Activated naive CD4-positive, alpha-beta T cell treated with anti-CD3 and anti-CD28 coated beads, Interleukin-2, amount 50 U/mL, for 24 hours (primary cell): ENCODE results near the gene TSPYL1.

ENCODE experiments used
- H3K27ac Mint-ChIP-seq: one replicate; pipeline ENCODE4 v1.8.0; 2021; ENCODE audit warnings: mild to moderate bottlenecking, mixed read lengths
- H3K27me3 Mint-ChIP-seq: one replicate; pipeline ENCODE4 v1.8.0; 2021; ENCODE audit warnings: mixed read lengths
- H3K36me3 Mint-ChIP-seq: one replicate; pipeline ENCODE4 v1.8.0; 2021; ENCODE audit warnings: mixed read lengths
- H3K4me1 Mint-ChIP-seq: one replicate; pipeline ENCODE4 v1.8.0; 2021; ENCODE audit warnings: mixed read lengths
- H3K4me3 Mint-ChIP-seq: one replicate; pipeline ENCODE4 v1.8.0; 2021; ENCODE audit warnings: mild to moderate bottlenecking, mixed read lengths
- H3K9me3 Mint-ChIP-seq: one replicate; pipeline ENCODE4 v1.8.0; 2021; ENCODE audit warnings: mixed read lengths

TSPYL1 gene

GRCh38 chr6:116280933-116281316 is 1.2 kb upstream of the TSPYL1 start:
- peaks cover 50% of the 10 kb centered on the region for H3K4me1 Mint-ChIP-seq
- H3K27me3 Mint-ChIP-seq: no peaks in the 10 kb centered on the region
- H3K4me3 Mint-ChIP-seq: peak overlapping the region; percentile 100
- peak overlapping the region; percentile 99 for H3K27ac Mint-ChIP-seq
- peaks cover 23% of the 10 kb centered on the region for H3K36me3 Mint-ChIP-seq
- H3K9me3 Mint-ChIP-seq: no peaks in the 10 kb centered on the region

- Mint-ChIP-seq H3K27me3 (no peaks in the 10 kb centered on the region), H3K4me1 (peaks cover 56% of the 10 kb centered on the region), H3K4me3 (peak overlapping the region; percentile 100), H3K9me3 (no peaks in the 10 kb centered on the region), H3K27ac (peak overlapping the region; percentile 99), H3K36me3 (peaks cover 25% of the 10 kb centered on the region)
These were observed 617 bp upstream of the TSPYL1 start for GRCh38 chr6:116280161-116280932.

DNA sequence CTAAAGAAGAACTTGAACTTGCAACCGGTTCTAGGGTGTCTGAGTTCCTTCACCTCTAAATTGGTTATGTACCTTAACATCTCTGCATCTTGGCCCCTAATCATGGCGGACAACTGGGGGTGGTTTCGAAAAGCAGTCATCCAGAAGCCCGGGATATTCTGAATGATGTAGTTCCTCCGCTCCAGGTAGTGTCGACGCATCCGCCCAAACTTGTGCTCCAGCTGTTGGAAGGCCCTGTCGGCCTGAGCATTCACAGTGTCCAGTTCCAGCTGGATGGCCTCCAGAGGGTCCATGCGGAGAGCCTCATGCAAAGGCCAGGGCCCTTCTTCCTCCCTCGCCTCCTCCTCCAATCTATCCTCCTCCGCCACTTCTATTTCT is 887 bp downstream of the TSPYL1 start:
- Mint-ChIP-seq H3K9me3 (no peaks in the 10 kb centered on the region), H3K4me3 (peak overlapping the region; percentile 100), H3K36me3 (peaks cover 30% of the 10 kb centered on the region), H3K27ac (peak overlapping the region; percentile 99), H3K4me1 (peaks cover 68% of the 10 kb centered on the region), H3K27me3 (no peaks in the 10 kb centered on the region)

- Mint-ChIP-seq H3K36me3 (peaks cover 30% of the 10 kb centered on the region), H3K4me3 (peak overlapping the region; percentile 100), H3K27ac (peak overlapping the region; percentile 99), H3K9me3 (no peaks in the 10 kb centered on the region), H3K4me1 (peaks cover 70% of the 10 kb centered on the region), H3K27me3 (no peaks in the 10 kb centered on the region)
These were observed 1.3 kb downstream of the TSPYL1 start for GRCh38 chr6:116278481-116278829.

GRCh38 chr6:116277124-116277523 is 2.6 kb downstream of the TSPYL1 start:
- Mint-ChIP-seq H3K27me3 (no peaks in the 10 kb centered on the region), H3K36me3 (peaks cover 30% of the 10 kb centered on the region)

DNA sequence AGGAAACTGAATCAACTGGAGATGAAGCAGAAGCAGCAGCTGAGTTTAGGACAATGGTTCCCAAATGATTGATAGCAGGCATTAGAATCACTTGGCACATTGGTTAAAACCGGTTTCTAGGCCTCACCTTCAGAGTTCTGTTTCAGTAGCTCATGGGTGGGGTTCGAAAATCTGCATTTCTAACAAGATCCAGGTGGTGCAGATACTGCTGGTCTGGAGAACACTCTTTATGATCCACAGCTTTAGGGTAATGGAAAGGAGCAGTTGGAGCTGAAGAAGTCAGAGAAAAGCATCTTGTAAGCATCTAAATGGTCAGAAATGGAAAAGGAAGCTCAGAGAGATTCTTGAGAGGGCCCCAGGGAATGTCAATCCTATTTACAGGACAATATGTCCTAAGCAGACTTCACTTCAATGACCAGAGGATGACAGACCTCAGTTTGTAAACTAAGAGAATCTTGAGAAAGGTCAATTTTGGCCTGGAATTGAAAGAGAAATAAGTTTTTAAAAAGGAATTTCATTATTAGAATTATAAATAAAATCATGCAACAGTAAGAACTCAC is 8.5 kb downstream of the TSPYL1 start:
- no peaks in the 10 kb centered on the region for H3K9me3 Mint-ChIP-seq
- no peak overlapping the region for H3K4me3 Mint-ChIP-seq
- H3K4me1 Mint-ChIP-seq: peaks cover 64% of the 10 kb centered on the region
- no peaks in the 10 kb centered on the region for H3K27me3 Mint-ChIP-seq
- peak overlapping the region; percentile 3 for H3K27ac Mint-ChIP-seq
- H3K36me3 Mint-ChIP-seq: peaks cover 9% of the 10 kb centered on the region

More at GRCh38 chr6:116277124-116277523, 2.6 kb downstream of the TSPYL1 start:
- peak overlapping the region; percentile 100 for H3K4me3 Mint-ChIP-seq
- peak overlapping the region; percentile 90 for H3K27ac Mint-ChIP-seq
- peaks cover 77% of the 10 kb centered on the region for H3K4me1 Mint-ChIP-seq
- no peaks in the 10 kb centered on the region for H3K9me3 Mint-ChIP-seq

- H3K27me3 Mint-ChIP-seq: no peaks in the 10 kb centered on the region
- peaks cover 49% of the 10 kb centered on the region for H3K4me1 Mint-ChIP-seq
- peak overlapping the region; percentile 46 for H3K27ac Mint-ChIP-seq
- H3K4me3 Mint-ChIP-seq: no peak overlapping the region
- peaks cover 6% of the 10 kb centered on the region for H3K9me3 Mint-ChIP-seq
- H3K36me3 Mint-ChIP-seq: peaks cover 11% of the 10 kb centered on the region
These were observed 11.0 kb downstream of the TSPYL1 start for GRCh38 chr6:116268589-116269293.

- Mint-ChIP-seq H3K9me3 (peaks cover 10% of the 10 kb centered on the region), H3K36me3 (peaks cover 18% of the 10 kb centered on the region), H3K27me3 (no peaks in the 10 kb centered on the region), H3K27ac (no peak overlapping the region), H3K4me3 (no peak overlapping the region), H3K4me1 (peaks cover 47% of the 10 kb centered on the region)
These were observed 11.7 kb downstream of the TSPYL1 start for GRCh38 chr6:116267836-116268588.

GRCh38 chr6:116266803-116267202 is 12.9 kb downstream of the TSPYL1 start:
- peaks cover 29% of the 10 kb centered on the region for H3K36me3 Mint-ChIP-seq
- peaks cover 49% of the 10 kb centered on the region for H3K4me1 Mint-ChIP-seq
- no peak overlapping the region for H3K4me3 Mint-ChIP-seq
- H3K9me3 Mint-ChIP-seq: peaks cover 22% of the 10 kb centered on the region
- H3K27ac Mint-ChIP-seq: no peak overlapping the region
- no peaks in the 10 kb centered on the region for H3K27me3 Mint-ChIP-seq

DNA sequence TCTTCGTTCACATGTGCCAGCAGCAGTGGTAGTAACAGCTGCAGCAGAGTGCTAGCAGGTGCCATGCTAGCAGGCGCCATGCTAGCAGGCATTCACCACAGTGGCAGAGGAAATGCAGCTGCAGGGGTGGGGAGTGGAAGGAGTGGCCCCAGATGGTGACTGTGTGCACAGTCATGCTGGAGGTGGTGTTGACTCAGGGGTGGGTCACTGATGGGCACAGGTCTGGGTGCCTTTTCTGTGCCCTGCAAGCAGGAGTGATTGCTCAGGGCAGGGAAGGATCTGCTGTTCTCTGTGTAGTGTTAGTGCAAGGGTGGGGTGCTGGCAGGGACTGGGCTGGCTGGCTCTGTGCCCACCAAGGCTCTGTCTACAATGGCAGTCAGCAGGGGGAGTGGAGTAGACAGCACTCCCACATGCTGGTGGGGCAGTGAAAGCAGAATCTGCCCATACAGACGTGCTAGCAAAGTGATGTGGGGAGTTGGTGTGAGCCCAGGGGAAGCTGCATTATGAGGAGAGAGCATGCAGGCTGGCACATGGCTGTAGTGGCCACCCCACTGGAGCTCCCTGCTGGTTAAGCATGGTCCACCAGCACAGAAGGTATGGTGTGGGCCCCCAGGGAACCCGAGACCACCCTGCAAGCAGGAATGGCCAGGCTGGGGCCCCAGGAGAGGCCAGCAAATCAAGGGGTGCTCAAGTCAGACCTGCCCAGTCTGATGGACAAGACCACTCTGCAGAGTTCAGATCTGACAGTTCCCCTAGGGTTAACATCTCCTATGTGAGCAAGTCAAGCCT is 14.5 kb downstream of the TSPYL1 start:
- no peak overlapping the region for H3K4me3 Mint-ChIP-seq
- no peaks in the 10 kb centered on the region for H3K27me3 Mint-ChIP-seq
- H3K36me3 Mint-ChIP-seq: peaks cover 41% of the 10 kb centered on the region
- H3K9me3 Mint-ChIP-seq: peaks cover 22% of the 10 kb centered on the region
- peaks cover 57% of the 10 kb centered on the region for H3K4me1 Mint-ChIP-seq
- no peak overlapping the region for H3K27ac Mint-ChIP-seq

- Mint-ChIP-seq H3K4me3 (peak overlapping the region; percentile 41), H3K9me3 (peaks cover 22% of the 10 kb centered on the region), H3K27me3 (no peaks in the 10 kb centered on the region), H3K36me3 (peaks cover 48% of the 10 kb centered on the region), H3K27ac (no peak overlapping the region), H3K4me1 (peaks cover 52% of the 10 kb centered on the region)
These were observed 16.4 kb downstream of the TSPYL1 start for GRCh38 chr6:116263353-116263752.

GRCh38 chr6:116258520-116258919 is 21.2 kb downstream of the TSPYL1 start:
- H3K4me3 Mint-ChIP-seq: no peak overlapping the region
- H3K4me1 Mint-ChIP-seq: peaks cover 37% of the 10 kb centered on the region
- no peaks in the 10 kb centered on the region for H3K27me3 Mint-ChIP-seq
- no peak overlapping the region for H3K27ac Mint-ChIP-seq
- peaks cover 16% of the 10 kb centered on the region for H3K9me3 Mint-ChIP-seq
- peaks cover 35% of the 10 kb centered on the region for H3K36me3 Mint-ChIP-seq

DNA sequence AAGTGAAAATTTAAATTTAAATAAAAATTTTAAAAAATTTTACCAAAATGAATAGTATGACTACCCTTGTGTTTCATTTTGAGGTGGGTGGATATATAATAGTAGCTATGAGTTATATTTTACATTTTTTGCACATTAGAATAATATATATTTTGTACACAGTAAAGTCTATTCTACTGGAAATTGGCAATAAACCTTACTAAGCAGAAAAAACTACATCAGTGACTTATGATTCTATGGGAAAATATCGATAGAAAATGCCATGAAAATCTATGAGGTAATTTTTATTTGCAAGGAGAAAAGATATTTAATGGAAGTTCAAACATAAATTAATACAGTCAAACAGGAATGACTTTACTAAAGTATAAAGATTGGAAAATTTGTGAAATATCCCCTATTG is 23.0 kb downstream of the TSPYL1 start:
- peaks cover 18% of the 10 kb centered on the region for H3K36me3 Mint-ChIP-seq
- H3K9me3 Mint-ChIP-seq: no peaks in the 10 kb centered on the region
- H3K4me1 Mint-ChIP-seq: peaks cover 19% of the 10 kb centered on the region
- no peak overlapping the region for H3K27ac Mint-ChIP-seq
- H3K4me3 Mint-ChIP-seq: no peak overlapping the region
- no peaks in the 10 kb centered on the region for H3K27me3 Mint-ChIP-seq

- Mint-ChIP-seq H3K27me3 (no peaks in the 10 kb centered on the region), H3K4me1 (peaks cover 8% of the 10 kb centered on the region), H3K27ac (no peak overlapping the region), H3K9me3 (no peaks in the 10 kb centered on the region), H3K4me3 (no peak overlapping the region), H3K36me3 (peaks cover 12% of the 10 kb centered on the region)
These were observed 24.4 kb downstream of the TSPYL1 start for GRCh38 chr6:116255246-116255800.
